ENCODE measurements around the gene CHSY3.

The CHSY3 gene

DNA sequence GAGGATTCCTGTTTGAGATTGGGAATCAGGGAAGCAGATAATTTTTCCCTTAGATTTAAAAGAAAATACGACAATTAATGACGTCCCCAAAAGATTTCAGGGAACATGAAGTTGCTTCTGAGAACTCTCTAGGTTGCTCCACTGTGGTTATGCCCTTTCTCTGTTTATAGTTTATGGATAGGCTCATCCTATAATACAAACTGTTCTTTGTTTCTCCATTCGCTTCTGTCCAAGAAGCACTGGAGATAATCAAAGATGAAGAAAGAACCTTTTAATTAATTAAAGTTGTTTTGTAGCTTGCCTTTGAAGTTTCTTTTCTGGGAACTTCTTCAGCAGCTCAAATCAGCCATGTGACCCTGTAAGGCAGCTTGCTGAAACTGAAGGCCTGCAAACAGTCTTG lies 87.5 kb downstream of the CHSY3 start:
- DNase-seq (ENCODE audit: low spot score), result no peak
- no peak for TF ChIP-seq CTCF (IDR thresholded peaks at IDR 0.05; ENCODE audit: extremely low read depth, missing control alignments)

DNA sequence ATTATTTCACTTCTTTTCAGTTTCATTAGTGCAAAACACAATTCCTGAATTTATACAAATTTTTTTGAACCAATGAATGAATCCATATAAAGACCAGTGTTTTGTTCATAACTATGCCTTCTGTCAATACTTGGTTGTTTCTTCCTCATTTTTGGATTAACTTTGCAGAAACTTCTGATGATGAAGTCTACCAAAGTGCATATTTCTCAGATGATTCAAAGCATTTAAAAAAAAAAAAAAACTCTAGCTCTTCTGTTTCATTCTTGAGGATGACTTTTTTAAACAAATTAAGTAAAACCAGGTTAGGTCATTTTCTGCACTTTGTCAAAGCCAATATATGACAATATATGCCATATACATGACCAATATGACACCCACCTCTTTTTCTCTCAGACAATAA lies 92.6 kb downstream of the CHSY3 start:
- no peak for TF ChIP-seq CTCF (IDR thresholded peaks at IDR 0.05; ENCODE audit: extremely low read depth, missing control alignments)
- no peak for DNase-seq (ENCODE audit: low spot score)

GRCh38 chr5:130000460-130000859 lies 96.2 kb downstream of the CHSY3 start:
- no peak for DNase-seq (ENCODE audit: low spot score)
- TF ChIP-seq CTCF (IDR thresholded peaks at IDR 0.05; ENCODE audit: extremely low read depth, missing control alignments), result no peak

DNA sequence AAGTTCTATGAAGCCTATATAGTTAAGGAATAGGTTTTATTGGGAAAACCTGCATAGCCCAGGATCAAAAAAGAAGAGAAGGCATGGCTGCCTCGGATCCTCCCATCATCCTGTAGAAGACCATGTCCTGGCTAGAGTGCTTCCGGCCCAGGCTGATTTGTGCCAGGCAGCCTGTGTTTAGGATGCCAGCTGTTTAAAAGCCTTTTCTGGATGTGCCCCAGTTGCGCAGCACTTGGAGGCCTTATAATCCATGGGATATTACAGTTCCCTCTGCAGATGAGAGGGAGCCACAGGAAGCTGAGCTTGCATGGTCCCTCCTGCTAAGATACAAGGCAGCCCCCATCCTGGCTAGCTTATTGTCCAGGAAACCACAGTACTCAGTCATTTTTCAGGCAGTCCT lies 97.9 kb downstream of the CHSY3 start:
- TF ChIP-seq CTCF (IDR thresholded peaks at IDR 0.05; ENCODE audit: extremely low read depth, missing control alignments), result no peak
- DNase-seq (ENCODE audit: low spot score), result no peak

DNA sequence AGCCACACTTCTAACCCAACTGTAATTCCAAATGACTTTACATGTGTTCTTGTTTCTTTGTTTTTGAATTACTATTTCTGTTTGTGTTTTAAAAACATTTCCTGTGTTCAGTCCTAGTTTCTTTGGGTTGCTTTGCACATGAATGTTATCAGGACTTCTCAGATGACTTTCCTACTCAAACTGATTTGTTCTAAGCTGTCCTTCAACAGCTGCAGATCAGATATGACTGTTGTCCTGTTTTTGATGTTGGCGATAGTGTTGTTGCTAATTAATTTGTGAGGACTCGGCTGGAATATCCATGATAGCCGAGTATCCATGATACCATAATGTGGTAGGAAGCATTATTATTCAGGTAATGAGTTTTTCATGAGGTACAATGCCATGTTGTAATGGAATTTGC lies 98.6 kb downstream of the CHSY3 start:
- no peak for TF ChIP-seq CTCF (IDR thresholded peaks at IDR 0.05; ENCODE audit: extremely low read depth, missing control alignments)
- DNase-seq (ENCODE audit: low spot score), result no peak

- no peak for DNase-seq (ENCODE audit: low spot score)
- no peak for TF ChIP-seq CTCF (IDR thresholded peaks at IDR 0.05; ENCODE audit: extremely low read depth, missing control alignments)
Observed at GRCh38 chr5:130011986-130012385, 107.7 kb downstream of the CHSY3 start.

DNA sequence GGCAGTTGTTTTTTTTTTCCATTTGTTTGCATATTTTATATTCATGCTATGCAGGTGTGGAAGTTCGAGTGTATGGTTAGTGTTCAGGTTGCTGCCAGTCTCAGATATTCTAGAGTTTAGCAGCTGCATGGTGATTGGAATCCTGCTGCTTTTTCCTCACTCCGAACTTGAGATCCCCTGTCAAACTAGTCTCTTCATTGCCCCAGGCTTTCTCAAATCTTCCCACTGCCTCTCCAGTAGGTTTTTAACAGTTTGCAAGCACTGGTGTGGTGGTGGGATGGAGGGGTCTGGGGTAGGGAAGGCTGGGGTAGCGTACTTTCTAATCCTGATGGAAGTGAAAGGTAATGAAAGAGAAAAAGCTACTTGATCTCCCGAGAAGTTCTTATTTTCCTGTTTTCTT lies 112.9 kb downstream of the CHSY3 start:
- no peak for TF ChIP-seq CTCF (IDR thresholded peaks at IDR 0.05; ENCODE audit: extremely low read depth, missing control alignments)
- DNase-seq (ENCODE audit: low spot score), result no peak
